ENCODE measurements around the gene TTLL11.
"Not testable (repeated sequence)": the region's sequence is repeated elsewhere in the genome, so short reads cannot be mapped to it uniquely, and the experiment has no call there.

TTLL11 gene

GRCh38 chr9:121813519-121814210 is 279.4 kb downstream of the TTLL11 start:
- no peak for DNase-seq (ENCODE audit: low read depth)

- DNase-seq (ENCODE audit: low read depth) = no peak
These were observed 280.9 kb downstream of the TTLL11 start for GRCh38 chr9:121812159-121812735.

GRCh38 chr9:121811751-121812150 is 281.4 kb downstream of the TTLL11 start:
- DNase-seq (ENCODE audit: low read depth) = no peak

- no peak for DNase-seq (ENCODE audit: low read depth)
These were observed 282.0 kb downstream of the TTLL11 start for GRCh38 chr9:121811140-121811539.

- DNase-seq (ENCODE audit: low read depth) = no peak
These were observed 282.6 kb downstream of the TTLL11 start for GRCh38 chr9:121810489-121810888.

GRCh38 chr9:121809356-121810050 is 283.6 kb downstream of the TTLL11 start:
- no peak for DNase-seq (ENCODE audit: low read depth)

- no peak for DNase-seq (ENCODE audit: low read depth)
These were observed 284.3 kb downstream of the TTLL11 start for GRCh38 chr9:121808781-121809180.

- no peak for DNase-seq (ENCODE audit: low read depth)
These were observed 285.3 kb downstream of the TTLL11 start for GRCh38 chr9:121807823-121808278.

- no peak for DNase-seq (ENCODE audit: low read depth)
These were observed 285.9 kb downstream of the TTLL11 start for GRCh38 chr9:121807069-121807822.

GRCh38 chr9:121802753-121803152 is 290.4 kb downstream of the TTLL11 start:
- DNase-seq (ENCODE audit: low read depth) = no peak

GRCh38 chr9:121801579-121801978 is 291.5 kb downstream of the TTLL11 start:
- no peak for DNase-seq (ENCODE audit: low read depth)

GRCh38 chr9:121800376-121800775 is 292.7 kb downstream of the TTLL11 start:
- no peak for DNase-seq (ENCODE audit: low read depth)

GRCh38 chr9:121798941-121799340 is 294.2 kb downstream of the TTLL11 start:
- DNase-seq (ENCODE audit: low read depth) = no peak

GRCh38 chr9:121797081-121797480 is 296.0 kb downstream of the TTLL11 start:
- DNase-seq (ENCODE audit: low read depth) = no peak

GRCh38 chr9:121794334-121794733 is 298.8 kb downstream of the TTLL11 start:
- DNase-seq (ENCODE audit: low read depth) = not testable (repeated sequence)

GRCh38 chr9:121792476-121792875 is 300.6 kb downstream of the TTLL11 start:
- DNase-seq (ENCODE audit: low read depth) = not testable (repeated sequence)

GRCh38 chr9:121790841-121791240 is 302.3 kb downstream of the TTLL11 start:
- DNase-seq (ENCODE audit: low read depth) = no peak

- DNase-seq (ENCODE audit: low read depth) = no peak
These were observed 304.3 kb downstream of the TTLL11 start for GRCh38 chr9:121788686-121789366.

GRCh38 chr9:121786998-121787422 is 306.1 kb downstream of the TTLL11 start:
- DNase-seq (ENCODE audit: low read depth) = no peak

GRCh38 chr9:121786543-121786948 is 306.6 kb downstream of the TTLL11 start:
- no peak for DNase-seq (ENCODE audit: low read depth)

GRCh38 chr9:121785673-121786542 is 307.2 kb downstream of the TTLL11 start:
- no peak for DNase-seq (ENCODE audit: low read depth)
